Measurements from ENCODE around the gene EP400. TPM values are rescaled to one million over a fixed set of nuclear protein-coding genes. Genes with fewer than 3 reads are reported as not detected.

EP400 gene
- total RNA-seq, 1 donor = 19.9 TPM

Small RNA genes within 50 kb of the gene (small RNA-seq; reads per million reads assigned to genes)
- gene AC131009.3 = not detected
- gene AC137590.2 = not detected
- gene SNORA49 = 2,411 reads per million, percentile 99 among the genes with 10 or more reads in this experiment

Other genes starting within 250 kb of the EP400 start
- 81.1 TPM for gene SFSWAP, start 238.9 kb upstream of the EP400 start, total RNA-seq
- gene MMP17, start 121.5 kb upstream of the EP400 start, total RNA-seq = 3.8 TPM
- 39.9 TPM for gene ULK1, start 55.3 kb upstream of the EP400 start, total RNA-seq
- 30.2 TPM for gene PUS1, start 20.7 kb upstream of the EP400 start, total RNA-seq
- 15.3 TPM for gene DDX51, start 194.4 kb downstream of the EP400 start, total RNA-seq
- gene NOC4L, start 194.5 kb downstream of the EP400 start, total RNA-seq = 17.2 TPM

Measured in hematopoietic multipotent progenitor cell (in vitro differentiated cells).